Activated T-helper 1 cell treated with Interleukin-2 at 50 U/mL for 16 hours (primary cell): ENCODE measurements around the gene NME2.
A peak's percentile ranks its signal among the peaks of the same experiment; 100 is the strongest.
"Not testable (repeated sequence)": the region's sequence is repeated elsewhere in the genome, so short reads cannot be mapped to it uniquely, and the experiment has no call there.

Experiments
- DNase-seq: peaks from one replicate; pipeline ENCODE4 v3.0.0-alpha.2; 2020; ENCODE audit warnings: low read depth

The NME2 gene

GRCh38 chr17:51153210-51154072 lies 12.8 kb upstream of the NME2 start, which contains the start of gene NME1:
Gene NME1, plus strand, starts transcription at chr17:51153559. Its CDS starts 2,096 bp downstream, at chr17:51155655.
- DNase-seq = peak; percentile 95

GRCh38 chr17:51154176-51154575 lies 12.0 kb upstream of the NME2 start:
- DNase-seq = no peak

DNA sequence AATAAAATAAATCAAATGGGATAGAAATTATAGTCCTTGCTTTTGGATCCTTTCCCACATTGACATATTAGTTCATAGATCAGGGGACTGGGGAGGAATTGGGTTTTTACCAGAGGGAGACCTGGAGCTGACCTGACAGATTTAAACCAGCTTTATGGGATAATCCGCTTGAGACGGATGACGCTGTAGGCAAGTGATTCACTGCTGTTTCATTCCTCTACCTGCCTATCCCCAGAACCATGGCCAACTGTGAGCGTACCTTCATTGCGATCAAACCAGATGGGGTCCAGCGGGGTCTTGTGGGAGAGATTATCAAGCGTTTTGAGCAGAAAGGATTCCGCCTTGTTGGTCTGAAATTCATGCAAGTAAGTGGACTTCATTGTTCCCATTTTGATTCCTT lies 10.8 kb upstream of the NME2 start:
- no peak for DNase-seq

DNA sequence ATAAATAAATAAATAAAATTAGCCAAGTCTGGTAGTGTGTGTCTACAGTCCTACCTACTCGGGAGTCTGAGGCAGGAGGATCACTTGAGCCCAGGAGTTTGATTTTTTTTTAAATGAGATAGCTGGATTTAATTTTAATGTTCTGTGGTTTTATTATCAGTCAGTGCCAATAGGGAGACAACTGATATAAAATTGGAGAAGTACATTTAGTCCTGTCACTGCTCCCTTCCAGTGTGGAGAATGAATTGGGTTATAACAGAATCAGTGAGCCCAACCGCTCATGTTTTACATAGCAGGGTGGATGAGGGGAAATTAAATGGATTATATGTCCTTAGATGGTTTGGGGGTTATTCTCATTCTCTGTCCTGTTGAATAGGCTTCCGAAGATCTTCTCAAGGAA lies 6.6 kb upstream of the NME2 start:
- DNase-seq = no peak

DNA sequence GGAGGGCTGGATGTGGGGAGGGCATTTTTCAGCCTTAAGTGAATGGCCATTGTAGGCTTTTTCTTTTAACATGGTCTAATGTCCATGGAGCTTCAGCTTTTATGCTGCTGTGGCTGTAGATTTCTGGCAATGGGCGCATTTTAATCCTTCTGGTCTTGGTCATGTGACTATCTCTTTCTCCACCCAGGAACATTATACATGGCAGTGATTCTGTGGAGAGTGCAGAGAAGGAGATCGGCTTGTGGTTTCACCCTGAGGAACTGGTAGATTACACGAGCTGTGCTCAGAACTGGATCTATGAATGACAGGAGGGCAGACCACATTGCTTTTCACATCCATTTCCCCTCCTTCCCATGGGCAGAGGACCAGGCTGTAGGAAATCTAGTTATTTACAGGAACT lies 4.7 kb upstream of the NME2 start:
- DNase-seq = no peak

DNA sequence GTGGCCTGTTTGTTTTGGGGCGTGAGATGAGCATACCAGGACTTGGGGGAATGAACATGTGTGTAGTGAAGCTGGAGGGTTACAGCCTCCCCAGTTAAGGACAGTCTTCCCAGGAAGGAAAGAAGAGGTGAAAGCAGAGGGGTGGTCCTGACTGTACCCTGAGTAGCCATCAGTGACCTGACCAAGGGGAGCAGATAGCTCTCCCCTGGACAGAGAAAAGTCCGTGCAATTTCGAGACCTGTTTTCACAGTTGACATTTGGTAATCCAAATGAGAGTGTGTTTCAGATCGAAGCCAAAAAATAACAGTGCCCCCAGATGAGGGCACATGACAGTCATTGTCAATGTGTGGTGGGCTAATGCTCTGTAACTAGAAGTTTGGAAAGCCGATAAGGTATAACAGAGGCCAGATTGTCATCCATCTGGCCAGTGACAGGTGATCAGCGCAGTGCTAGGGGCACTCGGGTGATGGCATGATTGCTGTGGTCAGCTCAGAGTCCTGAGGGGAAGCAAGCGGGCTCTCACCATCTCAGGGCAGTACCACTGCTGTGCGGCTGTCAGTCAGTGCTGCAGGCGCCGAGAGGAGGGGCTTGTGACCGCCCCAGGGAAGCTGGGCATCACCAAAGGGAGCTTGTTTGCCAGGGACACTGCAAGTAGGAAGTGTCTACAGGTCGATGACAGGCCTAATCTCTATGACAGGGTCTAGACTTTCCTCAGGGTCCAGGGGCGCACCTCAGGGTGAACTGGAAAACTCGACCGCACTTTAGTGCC lies 1.1 kb upstream of the NME2 start:
- DNase-seq = no peak

DNA sequence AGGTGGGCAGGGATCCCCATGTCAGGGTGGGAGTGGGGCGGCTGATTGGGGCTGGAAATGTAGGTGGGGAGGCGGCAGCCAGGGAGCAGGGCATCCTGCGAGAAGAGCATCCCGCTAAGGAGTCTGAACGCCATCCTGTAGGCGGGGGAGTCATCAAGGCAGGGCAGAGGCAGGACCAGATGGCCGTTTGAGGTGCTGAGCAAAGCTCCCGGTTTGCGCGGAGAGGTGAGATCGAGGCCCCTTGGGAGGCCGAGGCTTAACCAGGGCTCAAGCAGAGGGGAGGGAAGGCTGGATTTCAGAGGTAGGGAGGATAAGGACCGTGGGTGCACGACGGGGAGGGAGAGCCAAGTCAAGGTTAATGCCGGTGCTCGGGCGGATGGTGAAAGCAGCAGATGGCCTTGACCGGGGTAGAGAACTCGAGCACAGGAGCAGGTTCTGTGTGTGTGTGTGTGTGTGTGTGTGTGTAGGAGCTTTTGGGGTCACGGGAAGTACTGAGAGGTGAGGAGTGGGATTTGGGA lies 472 bp upstream of the NME2 start:
- DNase-seq = no peak

GRCh38 chr17:51166987-51167931 lies 1.0 kb downstream of the NME2 start:
- DNase-seq = peak; percentile 39

- DNase-seq = no peak
Measured at GRCh38 chr17:51169340-51169739, 3.1 kb downstream of the NME2 start.

DNA sequence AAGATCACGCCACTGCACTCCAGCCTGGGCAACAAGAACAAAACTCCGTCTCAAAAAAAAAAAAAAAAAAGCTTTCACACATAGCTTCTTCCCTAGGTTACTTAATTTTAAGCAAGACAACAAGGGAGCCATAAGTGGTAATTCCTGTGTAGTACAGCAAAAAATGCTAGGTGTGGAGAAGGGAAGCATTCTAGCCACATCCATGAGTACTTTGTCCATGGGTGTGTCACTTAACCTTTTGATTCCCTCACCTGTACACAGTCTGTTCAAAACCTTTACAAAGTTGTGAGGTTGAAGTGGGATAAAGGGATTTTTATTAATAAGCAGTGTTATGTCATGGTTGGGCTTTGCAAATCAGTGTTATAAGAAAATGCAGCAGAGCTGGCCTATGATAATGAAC lies 4.5 kb downstream of the NME2 start:
- DNase-seq = no peak

DNA sequence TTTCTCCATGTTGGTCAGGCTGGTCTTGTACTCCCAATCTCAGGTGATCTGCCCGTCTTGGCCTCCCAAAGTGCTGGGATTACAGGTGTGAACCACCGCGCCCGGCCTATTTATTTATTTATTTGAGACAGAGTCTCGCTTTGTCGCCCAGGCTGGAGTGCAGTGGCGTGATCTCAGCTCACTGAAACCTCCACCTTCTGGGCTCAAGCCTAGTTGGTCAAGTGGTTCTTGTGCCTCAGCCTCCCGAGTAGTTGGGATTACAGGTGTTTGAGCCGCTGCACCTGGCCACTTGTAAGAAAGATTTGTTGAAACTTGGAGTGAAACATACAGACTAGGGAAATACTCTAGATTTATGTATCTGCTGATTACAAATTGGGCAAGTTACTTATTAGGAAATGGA lies 5.8 kb downstream of the NME2 start:
- not testable (repeated sequence) for DNase-seq

DNA sequence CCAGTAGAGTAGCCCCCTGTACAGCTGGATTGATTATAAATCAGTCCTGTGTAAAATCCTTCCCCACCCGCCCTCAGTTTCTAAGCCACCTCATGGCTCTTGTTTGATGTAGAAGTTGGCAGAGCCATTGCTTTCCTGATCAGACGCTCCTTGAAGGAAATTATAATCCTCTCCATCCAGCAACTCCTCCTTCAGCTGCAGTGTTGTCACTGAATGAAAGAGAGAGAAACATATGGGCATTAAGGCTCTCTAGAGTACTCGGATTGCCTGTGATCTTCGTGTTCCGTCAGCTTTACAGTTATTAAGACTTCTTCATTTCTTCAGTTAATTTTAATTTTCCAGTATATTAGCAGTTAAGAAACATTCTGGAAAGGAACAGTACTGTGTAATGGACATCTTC lies 14.3 kb downstream of the NME2 start:
- DNase-seq = no peak

DNA sequence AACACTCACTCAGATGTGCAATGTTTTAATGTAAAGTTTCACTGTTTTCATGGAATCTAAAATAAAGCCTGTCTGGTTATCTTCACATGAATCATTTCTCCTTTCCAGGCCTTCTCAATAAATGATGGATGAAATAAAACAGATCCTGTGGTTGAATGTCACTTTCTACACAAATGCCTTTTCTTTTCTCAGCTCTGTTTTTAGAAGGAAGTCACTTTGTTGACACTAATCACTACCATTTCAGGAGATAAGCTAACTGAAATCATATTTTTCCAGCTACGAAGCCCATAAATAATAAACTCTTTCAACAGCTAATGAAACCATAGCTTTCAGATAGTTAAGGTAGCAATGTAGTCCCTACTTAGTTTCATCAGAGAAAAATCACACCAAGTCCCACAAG lies 17.9 kb downstream of the NME2 start:
- DNase-seq = no peak

GRCh38 chr17:51185763-51186332 lies 19.6 kb downstream of the NME2 start:
- DNase-seq = no peak

- no peak for DNase-seq
Measured at GRCh38 chr17:51188271-51188833, 22.1 kb downstream of the NME2 start.

DNA sequence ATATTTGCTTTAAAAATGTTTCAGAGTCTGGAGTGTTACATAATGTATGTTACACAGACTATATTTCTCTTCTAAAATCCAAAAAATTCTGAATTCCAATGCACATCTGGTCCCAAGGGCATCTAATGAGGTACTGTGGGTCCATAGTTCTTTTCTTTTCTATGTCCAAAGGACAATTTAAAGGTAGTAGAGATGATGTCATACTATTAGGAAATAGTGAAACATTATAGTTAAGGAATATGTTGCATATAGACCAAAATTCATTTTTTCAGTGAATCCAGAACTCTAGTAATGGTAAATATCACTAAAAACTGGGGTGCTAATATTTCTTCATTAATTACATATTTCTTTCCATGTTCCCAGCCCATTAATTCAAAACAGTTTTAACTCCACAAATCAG lies 23.0 kb downstream of the NME2 start:
- DNase-seq = no peak

- no peak for DNase-seq
Measured at GRCh38 chr17:51189628-51190027, 23.4 kb downstream of the NME2 start.

- no peak for DNase-seq
Measured at GRCh38 chr17:51191895-51192294, 25.7 kb downstream of the NME2 start.

GRCh38 chr17:51197754-51198153 lies 31.5 kb downstream of the NME2 start:
- DNase-seq = no peak

DNA sequence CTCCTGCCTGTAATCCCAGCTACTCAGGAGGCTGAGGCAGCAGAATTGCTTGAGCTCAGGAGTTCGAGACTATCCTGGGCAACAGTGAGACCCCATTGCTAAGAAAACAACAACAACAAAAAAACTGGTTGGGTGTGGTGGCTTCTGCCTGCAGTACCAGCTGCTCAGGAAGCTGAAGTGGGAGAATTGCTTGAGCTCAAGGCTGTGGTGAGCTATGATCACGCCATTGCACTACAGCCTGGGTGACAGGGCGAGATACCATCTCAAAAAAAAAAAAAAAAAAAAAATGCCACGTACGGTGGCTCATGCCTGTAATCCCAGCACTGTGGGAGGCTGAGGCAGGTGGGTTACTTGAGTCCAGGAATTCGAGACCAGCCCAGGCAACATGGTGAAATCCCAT lies 34.1 kb downstream of the NME2 start:
- no peak for DNase-seq

DNA sequence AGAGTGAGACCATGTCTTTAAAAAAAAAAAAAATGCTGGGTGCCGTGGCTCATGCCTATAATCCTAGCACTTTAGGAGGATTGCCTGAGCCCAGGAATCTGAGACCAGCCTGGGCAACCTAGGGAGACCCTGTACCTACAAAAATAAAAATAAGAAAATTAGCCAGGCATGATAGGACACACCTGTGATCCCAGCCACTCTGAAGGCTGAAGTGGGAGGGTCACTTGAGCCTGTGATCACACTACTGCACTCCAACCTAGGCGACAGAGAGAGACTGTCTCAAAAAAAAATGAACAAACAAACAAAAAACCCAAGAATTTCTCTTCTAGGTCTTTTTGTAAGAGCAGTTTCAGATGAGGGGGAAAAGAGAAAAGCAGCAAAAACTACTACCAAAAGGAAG lies 34.6 kb downstream of the NME2 start:
- DNase-seq = no peak
